ENCODE measurements around the gene TNP2.

TNP2 gene

DNA sequence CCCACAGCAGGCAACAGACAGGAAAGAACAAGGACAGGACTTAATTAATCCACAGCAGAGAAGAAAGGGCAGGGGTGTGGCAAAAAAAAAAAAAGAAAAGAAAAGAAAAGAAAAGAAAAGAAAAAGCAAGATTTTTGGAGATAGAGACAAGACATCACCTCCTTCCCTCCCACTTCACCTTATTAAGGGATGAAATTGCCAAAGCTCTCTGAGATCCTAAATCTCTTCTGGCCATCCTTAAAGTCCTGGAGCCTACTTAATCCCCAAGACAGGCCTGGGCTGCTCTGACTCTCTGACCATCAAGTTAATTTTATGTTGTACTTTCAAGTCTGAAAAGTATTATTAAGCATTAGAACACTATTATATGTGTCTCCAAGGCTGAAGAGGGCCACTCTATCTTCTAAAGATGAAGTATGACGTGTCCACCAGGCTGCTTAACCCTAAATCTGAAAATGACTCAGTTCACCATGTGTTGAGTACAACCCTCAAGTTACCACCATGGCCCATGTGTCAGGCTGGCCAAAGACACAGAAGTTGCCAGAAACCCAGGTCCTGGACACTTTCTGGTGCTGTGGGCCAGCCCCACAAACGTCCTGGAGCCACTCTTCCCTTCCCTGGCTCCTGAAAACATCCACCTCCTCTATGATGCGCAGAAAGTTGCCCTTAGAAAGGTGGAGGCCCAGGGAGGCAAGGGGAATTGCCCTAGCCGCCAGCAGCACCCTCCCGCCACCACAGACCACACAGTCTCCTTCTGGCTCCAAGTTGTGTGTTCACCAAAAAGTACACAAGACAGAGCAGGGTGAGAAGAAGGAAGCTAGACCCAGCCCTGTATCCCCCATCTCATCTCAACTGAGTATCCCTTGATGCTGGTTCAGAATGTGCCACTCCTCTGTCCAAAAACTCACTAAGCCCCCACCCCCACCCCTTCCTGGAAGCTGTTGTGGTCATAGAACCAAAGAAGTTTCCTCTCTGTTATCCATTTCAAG lies 15.8 kb downstream of the TNP2 start:
- TF ChIP-seq ZFX (IDR thresholded peaks at IDR 0.05; ENCODE audit: borderline replicate concordance), result no peak
- TF ChIP-seq, protein P1, sequence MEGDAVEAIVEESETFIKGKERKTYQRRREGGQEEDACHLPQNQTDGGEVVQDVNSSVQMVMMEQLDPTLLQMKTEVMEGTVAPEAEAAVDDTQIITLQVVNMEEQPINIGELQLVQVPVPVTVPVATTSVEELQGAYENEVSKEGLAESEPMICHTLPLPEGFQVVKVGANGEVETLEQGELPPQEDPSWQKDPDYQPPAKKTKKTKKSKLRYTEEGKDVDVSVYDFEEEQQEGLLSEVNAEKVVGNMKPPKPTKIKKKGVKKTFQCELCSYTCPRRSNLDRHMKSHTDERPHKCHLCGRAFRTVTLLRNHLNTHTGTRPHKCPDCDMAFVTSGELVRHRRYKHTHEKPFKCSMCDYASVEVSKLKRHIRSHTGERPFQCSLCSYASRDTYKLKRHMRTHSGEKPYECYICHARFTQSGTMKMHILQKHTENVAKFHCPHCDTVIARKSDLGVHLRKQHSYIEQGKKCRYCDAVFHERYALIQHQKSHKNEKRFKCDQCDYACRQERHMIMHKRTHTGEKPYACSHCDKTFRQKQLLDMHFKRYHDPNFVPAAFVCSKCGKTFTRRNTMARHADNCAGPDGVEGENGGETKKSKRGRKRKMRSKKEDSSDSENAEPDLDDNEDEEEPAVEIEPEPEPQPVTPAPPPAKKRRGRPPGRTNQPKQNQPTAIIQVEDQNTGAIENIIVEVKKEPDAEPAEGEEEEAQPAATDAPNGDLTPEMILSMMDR (IDR thresholded peaks at IDR 0.05), result no peak
- H3K27ac ChIP-seq, result no peak overlapping the region

DNA sequence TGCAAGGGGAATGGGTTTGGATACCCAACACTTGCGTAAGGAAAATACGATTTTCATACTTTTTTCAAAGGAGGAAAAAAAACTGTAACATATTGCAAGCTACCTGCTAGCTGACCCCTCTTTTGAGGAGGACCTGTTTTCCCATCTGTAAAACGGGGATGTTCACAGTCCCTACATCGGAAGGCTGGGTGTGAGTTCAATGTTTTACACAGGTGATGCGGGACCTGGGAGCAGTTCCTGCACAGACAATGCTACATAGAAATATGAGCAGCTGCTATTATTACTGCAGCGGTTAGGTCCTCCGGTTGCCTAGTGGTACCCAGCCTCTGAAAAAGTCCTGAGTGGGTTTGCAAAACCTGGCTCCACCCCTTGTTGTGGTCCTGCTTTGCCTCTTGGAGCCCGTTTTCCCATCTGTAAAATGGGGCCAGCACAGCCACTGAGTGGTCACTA lies 16.6 kb downstream of the TNP2 start:
- TF ChIP-seq, protein P1 (IDR thresholded peaks at IDR 0.05), result no peak
- TF ChIP-seq ZFX (IDR thresholded peaks at IDR 0.05; ENCODE audit: borderline replicate concordance), result no peak

DNA sequence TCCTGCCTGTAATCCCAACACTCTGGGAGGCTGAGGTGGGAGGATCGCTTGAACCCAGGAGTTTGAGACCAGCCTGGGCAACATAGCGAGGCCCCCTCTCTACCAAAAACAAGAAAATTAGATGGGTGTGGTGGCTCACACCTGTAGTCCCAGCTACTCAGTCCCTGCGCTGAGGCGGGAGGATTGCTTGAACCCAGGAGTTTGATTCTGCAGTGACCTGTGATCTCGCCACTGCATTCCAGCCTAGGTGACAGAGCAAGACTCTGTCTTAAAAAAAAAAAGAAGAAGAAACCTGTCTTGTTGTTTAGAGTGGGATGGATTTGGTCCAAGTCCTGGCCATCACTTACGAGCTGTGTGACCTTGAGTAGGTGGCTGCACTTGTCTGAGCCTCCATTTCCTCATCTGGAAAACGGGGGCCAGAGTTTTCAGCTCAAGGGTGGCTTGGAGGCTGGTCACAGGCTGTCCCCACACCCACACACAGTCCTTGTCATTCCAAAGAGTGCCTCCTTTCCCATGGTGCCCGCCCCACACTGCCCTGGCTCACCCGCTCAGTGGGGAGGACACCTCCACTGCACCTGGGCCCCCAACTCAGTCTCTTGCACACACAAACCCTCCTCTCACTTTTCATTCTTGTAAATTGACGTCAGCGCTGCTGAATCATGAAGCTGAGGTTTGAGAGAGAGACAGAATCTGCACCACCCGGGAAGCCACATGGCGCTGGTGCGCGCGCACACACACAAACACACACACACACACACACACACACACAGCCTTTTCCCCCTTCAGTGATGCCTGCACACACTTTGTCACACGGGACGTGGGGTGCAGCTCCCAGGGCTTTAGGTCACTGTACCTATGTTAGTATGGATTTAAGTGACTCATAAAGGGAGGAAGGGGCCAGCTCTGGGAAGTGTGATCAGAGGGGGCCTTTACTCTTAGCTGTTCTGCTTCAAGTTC lies 17.3 kb downstream of the TNP2 start:
- TF ChIP-seq, protein P1 (IDR thresholded peaks at IDR 0.05), result no peak
- TF ChIP-seq ZFX (IDR thresholded peaks at IDR 0.05; ENCODE audit: borderline replicate concordance), result no peak
- H3K27ac ChIP-seq, result no peak overlapping the region

More for the DNA sequence above, 16.6 kb downstream of the TNP2 start:
- H3K27ac ChIP-seq, result no peak overlapping the region

DNA sequence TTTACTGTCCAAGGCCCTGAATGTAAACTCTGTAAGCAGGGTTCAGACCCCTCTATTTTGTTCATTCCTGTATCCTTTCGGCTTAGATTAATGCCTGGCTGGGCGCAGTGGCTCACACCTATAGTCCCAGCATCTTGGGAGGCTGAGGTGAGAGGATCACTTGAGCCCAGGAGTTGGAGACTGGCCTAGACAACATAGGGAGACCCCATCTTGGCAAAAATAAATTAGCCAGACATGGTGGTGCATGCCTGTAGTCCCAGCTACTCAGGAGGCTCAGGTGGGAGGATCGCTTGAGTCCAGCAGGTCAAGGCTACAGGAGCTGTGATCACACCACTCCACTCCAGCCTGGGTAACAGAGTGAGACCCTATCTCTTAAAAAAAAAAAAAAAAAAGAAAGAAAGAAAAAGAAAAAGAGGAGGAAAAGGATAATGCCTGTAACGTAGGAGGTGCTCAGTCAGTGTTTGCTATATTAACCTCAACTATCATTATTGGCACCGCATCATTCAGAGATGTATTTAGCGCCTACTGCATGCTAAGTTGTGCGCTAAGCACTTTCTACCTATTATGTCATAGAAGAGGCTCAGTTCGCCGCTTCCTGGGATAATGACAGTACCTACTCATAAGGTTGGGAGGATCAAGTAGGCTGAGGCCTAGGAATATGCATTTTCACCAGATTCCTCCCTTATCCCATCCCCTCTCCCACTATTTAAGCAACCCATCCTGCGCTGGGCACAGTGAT lies 18.2 kb downstream of the TNP2 start:
- no peak overlapping the region for H3K27ac ChIP-seq
- TF ChIP-seq, protein P1 (IDR thresholded peaks at IDR 0.05), result no peak
- no peak for TF ChIP-seq ZFX (IDR thresholded peaks at IDR 0.05; ENCODE audit: borderline replicate concordance)

DNA sequence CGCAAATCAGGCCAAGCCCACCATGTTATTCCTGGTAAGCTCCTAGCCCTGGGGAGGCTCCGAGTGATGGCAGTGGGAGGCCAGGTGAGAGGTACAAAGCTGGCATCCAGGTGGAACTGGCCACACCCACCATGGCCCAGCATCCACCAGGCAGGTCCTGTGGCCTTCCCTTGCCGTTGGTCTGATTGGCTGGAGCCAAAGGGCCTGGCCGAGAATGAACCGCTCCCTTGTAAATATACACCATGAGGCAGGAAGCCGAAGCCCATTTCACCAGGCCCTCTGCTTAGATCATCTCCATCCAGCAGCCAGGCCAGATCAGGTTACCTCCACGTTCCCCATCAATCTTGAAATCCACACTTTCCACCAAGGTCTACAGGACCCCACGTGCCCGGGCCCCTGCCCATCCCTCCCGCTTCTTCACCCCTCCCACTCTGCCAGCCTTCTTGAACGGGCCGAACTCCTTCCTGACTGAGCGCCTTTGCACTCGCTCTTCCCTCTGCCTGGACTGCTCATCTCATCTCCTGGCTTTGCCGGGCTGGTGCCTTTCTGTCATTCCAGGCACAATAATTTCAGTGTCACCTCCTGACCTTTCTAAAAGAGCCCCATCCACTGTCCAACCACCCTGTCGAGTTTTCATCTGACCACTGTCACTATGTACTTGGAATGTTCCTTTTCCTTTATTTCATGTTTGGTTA lies 18.9 kb downstream of the TNP2 start:
- TF ChIP-seq, protein P1 (IDR thresholded peaks at IDR 0.05), result no peak
- no peak for TF ChIP-seq ZFX (IDR thresholded peaks at IDR 0.05; ENCODE audit: borderline replicate concordance)

More for the DNA sequence above, 18.9 kb downstream of the TNP2 start:
- H3K27ac ChIP-seq, result no peak overlapping the region

Data from 22Rv1 (cell line).